Stimulated activated CD8-positive, alpha-beta memory T cell treated with anti-CD3 and anti-CD28 coated beads, Interleukin-4, amount 100 ng/mL, for 1 hour (primary cell): ENCODE measurements around the gene CDK16.
A peak's percentile ranks its signal among the peaks of the same experiment; 100 is the strongest.

ENCODE experiments used
- DNase-seq, 2 donors: peaks; one replicate each; pipeline ENCODE4 v3.0.0-alpha.2; 2020; ENCODE audit warnings: low read depth in 2 of 2, low spot score in 1 of 2

CDK16 gene

GRCh38 chrX:47185241-47185640 lies 33.2 kb upstream of the CDK16 start:
- no peak for DNase-seq

GRCh38 chrX:47186096-47186740 lies 32.3 kb upstream of the CDK16 start:
- DNase-seq, result no peak

DNA sequence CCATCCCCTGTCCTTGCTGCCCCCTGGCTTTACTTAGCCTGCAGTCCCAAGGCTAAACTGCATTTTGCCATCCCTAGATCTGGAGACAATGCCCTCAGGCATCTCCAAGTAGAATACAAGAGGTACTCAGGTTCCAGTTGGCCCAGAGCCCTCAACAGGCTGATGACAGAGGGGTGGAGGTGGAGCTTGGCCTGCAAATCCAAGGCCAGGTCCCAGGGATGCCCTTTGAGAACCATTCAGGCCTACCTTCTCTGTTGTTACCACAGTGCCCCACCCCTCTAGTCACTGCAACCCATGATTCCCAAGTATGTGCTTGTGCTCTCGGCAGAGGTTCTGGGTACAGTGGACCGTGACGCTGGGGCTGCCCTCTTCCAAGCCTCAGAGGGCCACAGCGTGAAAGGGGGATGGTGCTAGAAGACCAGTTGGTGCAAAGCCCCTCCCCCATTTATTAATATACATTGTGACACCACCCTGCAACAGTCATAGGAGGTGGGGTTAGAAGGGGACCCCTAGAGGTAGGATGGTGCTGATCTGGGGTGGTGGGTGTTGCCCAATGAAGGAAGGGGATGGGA lies 31.3 kb upstream of the CDK16 start:
- DNase-seq, result no peak

DNA sequence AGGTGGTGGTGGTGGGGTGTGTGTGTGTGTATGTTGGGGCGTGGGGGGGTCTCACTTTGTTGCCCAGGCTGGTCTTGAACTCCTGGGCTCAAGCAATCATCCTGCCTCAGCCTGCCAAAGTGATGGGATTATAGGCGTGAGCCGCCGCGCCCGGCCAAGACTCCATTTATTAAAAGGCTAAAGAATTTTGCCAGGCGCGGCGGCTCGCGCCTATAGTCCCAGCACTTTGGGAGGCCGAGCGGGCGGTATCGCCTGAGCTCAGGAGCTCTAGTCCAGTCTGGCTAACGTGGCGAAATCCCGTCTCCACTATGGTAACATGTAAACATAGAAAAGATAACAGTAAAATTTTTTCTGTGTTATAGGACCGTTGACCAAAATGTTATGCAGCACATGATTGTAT lies 28.6 kb upstream of the CDK16 start:
- no peak for DNase-seq

DNA sequence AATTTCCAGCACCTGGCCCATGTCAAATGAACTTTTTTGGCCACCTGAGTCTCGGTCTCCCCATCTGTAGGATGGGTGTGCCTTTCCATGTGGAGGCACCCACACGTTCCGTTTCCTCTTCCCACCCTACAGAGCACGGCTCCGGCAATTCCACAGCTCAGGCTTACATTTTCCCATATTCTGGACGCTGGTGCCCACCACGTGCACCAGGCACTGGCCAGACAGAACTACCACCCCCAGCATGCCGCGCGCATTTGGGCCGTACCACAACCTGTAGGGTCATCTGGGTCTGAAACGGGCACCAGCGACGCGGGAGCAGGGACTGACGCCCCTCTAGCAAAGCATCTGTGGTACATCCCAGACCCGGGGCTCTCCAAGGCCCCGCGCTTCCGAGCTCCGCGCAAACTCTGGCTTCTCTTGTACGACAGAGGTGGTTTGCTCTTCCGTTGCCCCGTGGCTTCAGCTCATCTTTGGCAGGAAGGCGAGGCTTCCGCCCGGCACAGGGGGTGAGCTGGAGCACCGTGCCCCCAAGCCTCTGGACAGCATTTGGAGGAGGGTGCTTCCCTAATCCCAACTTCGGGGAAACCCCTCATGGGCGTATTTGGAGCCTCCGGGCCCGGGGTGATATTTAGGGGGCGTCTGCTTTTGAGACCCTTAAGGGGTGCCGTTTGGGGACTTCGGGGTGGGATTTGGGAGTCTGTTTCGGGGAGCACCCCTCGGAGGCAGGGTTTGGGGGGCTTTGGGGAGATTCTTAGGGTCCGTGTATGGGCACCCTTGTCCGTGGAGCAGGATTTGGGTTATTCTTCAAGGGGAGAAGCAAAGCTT lies 27.8 kb upstream of the CDK16 start:
- DNase-seq, result peak; percentile 52 to 65

DNA sequence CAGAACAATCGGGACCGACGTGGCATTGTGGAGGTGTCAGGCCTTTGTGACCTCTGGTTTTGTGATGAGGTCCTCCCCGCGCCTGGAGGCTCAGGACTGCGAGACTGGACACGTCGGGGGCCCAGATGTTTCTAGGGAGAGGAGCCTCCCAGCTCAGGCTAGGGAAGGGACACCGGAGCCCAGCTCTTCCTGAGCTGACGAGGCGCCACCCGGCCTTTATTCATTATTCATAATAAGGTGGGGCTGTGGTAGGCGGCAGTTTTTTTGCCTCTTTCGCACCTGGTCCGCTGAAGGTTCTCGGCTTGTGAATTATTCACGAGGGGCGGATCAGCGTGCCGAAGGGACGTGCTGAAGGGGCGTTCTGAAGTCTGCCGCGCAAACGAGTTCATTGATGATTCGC lies 27.1 kb upstream of the CDK16 start:
- peak in 1 of 2 donors; percentile 26 for DNase-seq

GRCh38 chrX:47191806-47192401 lies 26.6 kb upstream of the CDK16 start:
- no peak for DNase-seq

DNA sequence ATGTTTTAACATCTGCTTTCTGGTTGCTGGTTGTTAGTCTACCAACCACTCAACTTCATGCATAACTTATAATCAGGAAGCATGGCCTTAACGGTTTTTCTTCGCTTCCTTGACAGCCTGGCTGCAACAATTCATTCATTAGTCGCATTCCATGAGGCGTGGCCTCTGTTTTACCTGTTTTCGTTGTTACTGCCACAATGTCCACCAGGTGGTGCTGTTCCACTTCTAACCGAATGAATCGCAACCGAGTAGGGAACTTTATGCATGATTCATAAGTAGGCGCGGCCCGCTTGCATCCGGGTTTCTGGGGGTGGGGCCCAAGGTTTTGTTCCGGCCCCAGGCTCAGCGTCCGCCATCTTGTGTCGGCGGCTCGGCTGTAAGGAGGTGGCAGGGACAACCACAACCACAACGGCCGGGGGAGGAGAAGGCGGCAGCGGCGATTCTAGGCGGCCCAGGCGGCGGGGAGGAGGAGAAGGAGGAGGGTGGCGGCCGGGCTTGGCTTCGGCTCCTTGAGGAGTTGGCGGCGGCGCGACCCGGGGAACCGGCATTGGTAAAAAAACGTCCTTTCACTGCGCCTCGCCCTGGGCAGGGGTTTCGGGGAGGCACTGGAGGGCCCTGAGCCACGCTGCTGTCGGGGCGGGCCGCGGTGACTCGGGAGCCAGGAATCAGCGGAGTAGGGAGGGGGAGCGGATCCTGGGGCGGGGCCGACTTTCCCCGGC lies 24.8 kb upstream of the CDK16 start, which contains the start of gene UBA1:
Gene UBA1, plus strand, starts transcription at position 355 of the 719 bp plus-strand sequence. CDS start 4,974 bp downstream, outside the sequence.
- DNase-seq, result peak; percentile 84 to 98

GRCh38 chrX:47194194-47194787 lies 24.2 kb upstream of the CDK16 start:
- no peak for DNase-seq

- no peak for DNase-seq
Observed at GRCh38 chrX:47196098-47196497, 22.4 kb upstream of the CDK16 start.

DNA sequence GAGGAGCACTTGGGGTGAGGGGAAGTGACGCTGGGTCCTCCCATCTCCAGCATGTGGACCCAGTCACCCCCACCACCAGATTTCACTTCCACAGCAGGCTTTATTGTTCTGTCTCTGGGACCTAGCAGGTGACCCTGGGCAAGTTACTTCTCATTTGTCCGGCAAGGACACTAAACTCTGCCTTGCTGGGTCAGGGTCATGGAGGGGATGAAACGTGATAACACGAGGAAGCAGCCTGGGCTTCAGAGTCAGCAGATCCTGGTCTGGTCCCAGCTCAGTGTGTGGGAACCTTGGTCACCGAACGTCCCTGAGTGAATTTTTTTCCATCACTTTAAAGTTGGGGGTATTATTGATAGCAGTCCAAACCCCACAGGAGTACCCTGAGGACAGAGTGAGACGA lies 21.0 kb upstream of the CDK16 start:
- DNase-seq, result no peak

- DNase-seq, result no peak
Observed at GRCh38 chrX:47198026-47198686, 20.3 kb upstream of the CDK16 start.

GRCh38 chrX:47198687-47199080 lies 19.8 kb upstream of the CDK16 start:
- no peak for DNase-seq

DNA sequence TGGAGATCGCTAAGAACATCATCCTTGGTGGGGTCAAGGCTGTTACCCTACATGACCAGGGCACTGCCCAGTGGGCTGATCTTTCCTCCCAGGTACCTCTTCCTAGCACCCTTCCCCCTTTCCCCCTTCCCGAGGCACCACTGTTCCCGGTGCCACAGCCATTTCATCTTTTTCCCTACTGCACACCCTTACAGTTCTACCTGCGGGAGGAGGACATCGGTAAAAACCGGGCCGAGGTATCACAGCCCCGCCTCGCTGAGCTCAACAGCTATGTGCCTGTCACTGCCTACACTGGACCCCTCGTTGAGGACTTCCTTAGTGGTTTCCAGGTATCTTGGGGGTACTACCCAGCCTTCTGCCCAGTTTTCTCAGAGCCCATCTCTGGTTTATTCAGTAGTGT lies 19.2 kb upstream of the CDK16 start:
- no peak for DNase-seq

DNA sequence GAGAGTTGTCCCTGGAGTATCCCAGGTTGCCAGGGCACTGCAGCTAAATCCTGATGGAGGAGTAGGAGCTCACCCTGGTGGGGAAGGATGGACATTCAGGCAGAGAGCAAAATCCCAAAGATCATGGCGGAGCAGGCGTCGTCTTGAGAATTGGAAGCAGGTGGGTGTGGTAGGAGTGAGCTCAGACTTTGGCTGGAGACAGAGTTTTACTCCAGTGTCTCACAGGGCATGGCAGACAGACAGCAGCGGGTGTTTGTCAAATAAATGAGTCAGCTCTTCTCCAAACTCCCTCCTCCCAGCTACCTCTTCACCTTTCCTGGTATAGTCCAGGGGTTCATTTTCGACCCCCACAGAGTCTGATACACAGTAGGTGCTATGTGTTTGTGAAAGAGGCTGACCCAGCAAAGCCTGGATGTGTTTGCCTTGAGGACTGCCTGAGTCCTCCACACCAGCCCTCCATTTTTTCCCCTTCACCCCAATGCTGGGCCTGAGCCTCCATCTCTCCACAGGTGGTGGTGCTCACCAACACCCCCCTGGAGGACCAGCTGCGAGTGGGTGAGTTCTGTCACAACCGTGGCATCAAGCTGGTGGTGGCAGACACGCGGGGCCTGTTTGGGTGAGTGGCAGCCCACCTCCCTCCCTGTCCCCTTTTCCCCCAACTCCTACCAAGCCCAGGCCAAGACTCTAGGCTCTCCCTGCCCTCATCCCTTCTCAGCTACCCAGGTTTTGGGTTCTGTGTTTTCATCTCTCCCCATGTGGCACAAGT lies 17.9 kb upstream of the CDK16 start:
- no peak for DNase-seq

DNA sequence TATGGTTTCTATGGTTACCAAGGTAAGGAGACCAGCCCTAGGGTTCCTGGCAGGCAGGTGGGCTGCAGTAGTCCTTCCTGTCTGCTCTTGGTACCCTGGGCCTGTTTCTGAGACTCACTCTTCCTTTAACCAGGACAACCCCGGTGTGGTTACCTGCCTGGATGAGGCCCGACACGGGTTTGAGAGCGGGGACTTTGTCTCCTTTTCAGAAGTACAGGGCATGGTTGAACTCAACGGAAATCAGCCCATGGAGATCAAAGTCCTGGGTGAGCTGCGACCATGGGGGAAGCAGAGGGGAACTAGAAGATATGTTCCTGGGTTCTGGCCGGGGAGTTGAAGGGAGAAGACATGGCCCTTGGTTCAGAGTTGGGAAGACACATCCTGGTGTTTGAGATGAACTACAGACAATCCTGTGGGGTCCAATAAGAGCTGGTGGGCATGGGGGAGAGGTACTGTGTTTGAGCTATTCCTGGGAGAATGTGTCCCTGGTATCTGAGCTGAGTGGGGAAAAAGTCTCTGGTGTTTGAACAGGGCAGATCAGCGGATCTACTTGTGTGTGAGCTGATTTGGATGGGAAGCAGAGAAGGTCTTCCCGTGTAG lies 17.0 kb upstream of the CDK16 start:
- DNase-seq, result no peak

- no peak for DNase-seq
Observed at GRCh38 chrX:47202316-47202715, 16.2 kb upstream of the CDK16 start.

GRCh38 chrX:47202877-47203276 lies 15.6 kb upstream of the CDK16 start:
- no peak for DNase-seq

DNA sequence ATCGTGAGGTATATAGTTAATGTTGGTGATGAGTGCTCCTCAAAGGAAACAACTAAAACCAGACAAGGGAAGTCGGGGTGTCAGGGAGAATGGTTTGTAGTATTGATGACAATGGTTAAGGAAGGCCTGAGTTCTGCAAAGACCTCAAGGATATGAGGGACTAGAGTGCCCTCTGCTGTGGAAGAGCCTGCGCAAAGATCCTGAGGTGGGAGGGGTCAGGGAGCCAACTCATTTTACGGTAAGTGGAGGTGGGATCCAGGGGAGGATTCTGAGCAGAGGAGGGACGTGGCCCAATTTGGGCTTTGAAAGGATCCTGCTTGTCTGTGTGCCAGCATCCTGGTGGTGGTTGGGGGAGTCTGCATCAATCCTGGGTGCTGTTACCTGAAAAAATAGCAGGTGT lies 13.5 kb upstream of the CDK16 start:
- DNase-seq, result no peak
